Esophagus mucosa (tissue), 1 donor: ENCODE results near the gene MIEF2. TPM values are rescaled to one million over a fixed set of nuclear protein-coding genes. Genes with fewer than 3 reads are reported as not detected.
"Not testable (repeated sequence)": the region's sequence is repeated elsewhere in the genome, so short reads cannot be mapped to it uniquely, and the experiment has no call there.

Source experiments
- ATAC-seq: fragments of 200-7000 bp; cut with Tn5 transposase; one replicate; pipeline ENCODE4 v1.9.1; 2020
- total RNA-seq: library from RNA; stranded (reverse); gene quantifications from one replicate; pipeline ENCODE4 v1.2.4, GENCODE V29; 2023
- donor health status: DM: yes; HTN: yes; CAD: no.

MIEF2 gene, protein sequence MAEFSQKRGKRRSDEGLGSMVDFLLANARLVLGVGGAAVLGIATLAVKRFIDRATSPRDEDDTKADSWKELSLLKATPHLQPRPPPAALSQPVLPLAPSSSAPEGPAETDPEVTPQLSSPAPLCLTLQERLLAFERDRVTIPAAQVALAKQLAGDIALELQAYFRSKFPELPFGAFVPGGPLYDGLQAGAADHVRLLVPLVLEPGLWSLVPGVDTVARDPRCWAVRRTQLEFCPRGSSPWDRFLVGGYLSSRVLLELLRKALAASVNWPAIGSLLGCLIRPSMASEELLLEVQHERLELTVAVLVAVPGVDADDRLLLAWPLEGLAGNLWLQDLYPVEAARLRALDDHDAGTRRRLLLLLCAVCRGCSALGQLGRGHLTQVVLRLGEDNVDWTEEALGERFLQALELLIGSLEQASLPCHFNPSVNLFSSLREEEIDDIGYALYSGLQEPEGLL
- total RNA-seq = 6.3 TPM

DNA sequence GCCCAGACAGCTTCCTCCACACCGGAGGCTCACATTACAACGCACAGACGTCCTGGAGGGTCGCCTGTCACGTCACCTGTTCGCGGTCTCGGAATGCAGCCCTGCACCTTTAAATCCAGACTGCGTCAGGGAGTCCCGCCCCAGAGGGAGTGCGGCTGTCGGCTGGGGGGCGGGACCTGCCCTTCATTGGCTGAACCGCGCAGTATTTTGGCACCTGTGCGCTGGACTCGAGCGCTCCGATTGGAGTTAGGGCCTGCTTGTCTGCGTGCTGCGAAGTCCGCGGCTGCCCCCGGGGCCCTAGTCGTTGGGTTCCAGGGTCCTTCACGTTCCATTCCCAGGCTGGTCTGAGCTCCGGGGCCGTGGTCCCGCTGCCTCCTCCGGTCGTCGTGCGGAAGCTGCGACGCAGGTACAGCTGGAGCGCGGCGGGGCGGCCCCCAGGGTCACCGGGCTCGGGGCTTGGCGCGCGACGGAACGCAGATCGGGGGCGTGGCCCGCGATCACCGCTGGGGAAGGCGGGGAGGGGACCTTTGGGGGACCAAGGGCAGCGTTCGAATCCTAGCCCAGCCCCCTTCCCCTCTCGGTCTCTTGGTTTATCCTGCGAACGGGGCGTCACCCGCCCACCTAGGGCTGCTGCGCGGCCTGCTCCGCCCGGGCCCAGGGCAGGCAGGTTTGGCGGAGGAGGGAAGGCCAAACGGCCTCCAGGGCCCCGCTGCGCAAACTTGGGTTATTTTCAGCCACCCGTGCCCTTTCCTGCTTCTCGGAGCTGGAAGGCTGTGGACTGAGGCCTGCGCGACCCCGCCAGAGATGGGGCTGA lies at the start of gene MIEF2:
Gene MIEF2 (plus strand): TSS at position 331 of the 814 bp plus-strand sequence. CDS start 2,059 bp downstream, outside the sequence.
- ATAC-seq = peak; percentile 83

DNA sequence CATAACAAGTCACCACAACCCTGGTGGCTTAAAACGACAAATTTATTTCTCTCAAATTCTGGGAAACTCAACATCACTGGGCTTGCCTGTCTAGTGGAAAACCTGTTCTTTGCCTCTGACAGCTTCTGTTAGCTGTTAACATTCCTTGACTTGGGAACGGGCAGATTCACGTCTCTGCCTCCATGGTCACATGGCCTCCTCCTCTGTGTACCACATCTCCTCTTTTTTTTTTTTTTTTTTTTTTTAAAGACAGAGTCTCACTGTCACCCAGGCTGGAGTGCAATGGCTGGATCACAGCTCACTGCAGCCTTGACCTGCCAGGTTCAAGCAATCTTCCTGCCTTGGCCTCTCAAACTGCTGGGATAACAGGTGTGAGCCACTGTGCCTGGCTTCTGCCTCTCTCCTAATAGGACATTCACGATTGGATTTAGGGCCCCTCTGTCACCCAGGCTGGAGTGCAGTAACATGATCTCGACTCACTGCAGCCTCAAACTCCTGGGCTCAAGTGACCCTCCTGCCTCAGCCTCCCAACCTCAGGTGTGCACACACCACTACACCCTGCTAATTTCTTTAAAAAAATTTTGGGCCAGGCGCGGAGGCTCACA lies 46.7 kb upstream of the MIEF2 start:
- ATAC-seq = no peak

DNA sequence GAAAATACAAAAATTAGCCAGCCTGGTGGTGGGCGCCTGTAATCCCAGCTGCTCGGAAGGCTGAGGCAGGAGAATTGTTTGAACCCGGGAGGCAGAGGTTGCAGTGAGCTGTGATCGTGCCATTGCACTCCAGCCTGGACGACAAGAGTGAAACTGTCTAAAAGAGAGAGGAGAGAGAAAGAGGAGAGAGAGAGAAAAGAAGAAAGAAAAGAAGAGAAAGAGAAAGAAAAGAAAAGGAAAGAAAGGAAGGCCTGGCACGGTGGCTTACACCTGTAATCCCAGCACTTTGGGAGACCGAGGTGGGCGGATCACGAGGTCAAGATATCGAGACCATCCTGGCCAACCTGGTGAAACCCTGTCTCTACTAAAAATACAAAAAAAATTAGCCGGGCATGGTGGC lies 43.6 kb upstream of the MIEF2 start:
- ATAC-seq = not testable (repeated sequence)

DNA sequence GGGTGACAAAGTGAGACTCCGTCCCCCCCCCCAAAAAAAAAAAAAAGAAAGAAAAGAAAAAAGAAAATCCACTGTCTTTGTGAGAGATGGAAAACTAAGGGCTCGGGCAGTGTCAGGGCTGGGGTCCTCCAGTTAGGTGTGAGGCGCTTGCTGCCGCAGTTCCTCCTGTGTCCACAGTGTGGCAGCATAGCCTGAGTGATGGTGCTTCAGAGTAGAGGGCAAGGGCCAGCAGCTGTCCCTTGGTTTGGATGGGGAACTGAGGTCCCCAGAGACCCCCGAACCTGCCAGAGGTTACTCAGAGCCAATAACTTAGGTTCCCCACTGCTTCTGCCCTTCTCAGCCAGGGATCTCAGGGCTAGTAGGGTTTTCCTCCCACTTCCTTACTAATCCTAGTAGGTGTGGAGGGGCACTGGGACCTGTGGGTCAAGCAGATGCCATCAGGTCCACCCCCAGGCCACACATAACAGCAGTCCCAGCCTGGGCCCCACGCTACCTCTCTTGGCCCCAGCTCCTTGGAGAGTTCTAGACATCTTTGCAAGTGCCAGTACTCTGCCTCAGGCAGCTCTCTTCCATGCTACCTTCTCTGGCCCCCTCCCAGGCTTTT lies 42.9 kb upstream of the MIEF2 start:
- ATAC-seq = peak; percentile 78

DNA sequence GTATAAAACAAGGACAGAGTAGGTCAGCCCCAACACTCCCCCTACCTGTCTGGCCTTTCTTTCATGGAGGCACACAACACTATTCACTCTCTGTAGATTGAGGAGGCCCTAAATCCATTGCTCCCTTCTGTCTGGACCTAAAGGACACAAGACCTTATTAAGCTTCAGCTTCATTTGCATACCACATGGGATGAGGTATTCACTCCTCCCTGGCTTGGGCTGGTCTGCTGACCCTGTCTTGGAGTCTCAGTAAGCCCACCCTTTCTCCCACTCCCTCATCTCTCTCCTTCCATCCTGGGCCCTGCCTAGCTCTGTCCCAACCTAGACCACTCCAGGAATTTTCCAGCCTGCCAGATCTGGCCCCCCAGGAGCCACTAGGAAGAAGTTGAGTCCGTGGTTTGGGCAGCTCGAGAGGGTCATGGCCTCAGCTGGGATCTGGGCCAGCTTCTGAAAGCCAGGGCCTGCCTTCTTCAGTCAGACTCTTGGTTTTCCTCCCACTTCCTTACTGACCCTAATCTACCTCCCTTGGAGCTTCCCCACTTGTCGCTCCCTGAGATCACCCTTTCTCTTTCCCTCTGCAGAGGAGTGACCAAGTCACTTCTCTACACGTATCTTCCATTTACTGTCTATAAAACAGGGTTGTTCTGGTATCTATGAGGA lies 41.6 kb upstream of the MIEF2 start:
- ATAC-seq = no peak

DNA sequence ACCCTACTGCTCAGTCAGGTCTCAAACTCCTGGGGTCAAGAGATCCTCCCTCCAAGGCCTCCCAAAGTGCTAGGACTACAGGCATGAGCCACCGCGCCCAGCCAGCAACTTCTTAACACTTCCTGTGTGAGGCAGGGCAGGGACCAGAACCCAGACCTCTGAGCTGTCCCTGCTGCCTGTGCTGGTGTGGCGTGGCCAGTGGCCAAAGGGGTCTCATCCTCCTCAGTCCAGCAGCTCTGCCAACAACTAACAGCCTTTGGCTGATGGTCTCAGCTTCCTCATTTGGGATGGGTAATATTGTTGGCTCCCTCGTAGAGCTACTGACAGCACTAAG lies 36.4 kb upstream of the MIEF2 start:
- no peak for ATAC-seq

DNA sequence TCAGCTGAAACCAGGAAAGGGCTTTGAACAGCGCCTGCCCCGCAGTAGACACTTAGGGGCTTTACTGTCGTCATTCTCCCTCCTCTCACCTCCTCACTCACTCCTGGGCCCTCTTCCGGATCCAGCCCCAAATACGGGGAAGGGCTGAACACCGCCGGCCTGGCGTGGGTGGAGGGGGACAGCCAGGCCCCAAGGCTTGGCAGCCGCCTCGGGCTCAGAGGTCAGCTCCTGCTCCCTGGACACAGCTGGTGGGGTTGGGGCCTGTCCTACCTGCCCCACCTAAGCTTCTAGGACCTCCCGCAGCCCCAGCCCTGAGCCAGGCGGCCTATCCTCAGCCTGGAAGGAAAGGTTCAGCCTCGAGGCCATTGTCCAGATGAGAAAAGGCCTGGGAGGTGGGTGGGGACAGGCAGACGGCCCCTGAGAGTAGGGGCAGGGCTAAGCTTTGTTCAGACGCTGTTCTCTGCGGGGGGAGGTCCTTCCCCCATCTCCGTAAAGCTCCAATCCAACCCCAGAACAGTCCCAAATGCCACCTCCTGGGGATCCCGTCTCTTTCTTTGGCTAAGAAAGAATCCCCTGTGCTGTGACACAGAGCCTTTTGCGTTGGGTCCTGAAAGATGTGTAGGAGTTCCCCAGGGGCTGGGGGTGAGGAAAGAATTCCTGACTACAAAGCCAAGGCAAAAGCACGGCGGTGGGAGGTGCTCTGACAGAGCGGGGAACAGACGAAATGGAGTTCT lies 35.9 kb upstream of the MIEF2 start:
- no peak for ATAC-seq

DNA sequence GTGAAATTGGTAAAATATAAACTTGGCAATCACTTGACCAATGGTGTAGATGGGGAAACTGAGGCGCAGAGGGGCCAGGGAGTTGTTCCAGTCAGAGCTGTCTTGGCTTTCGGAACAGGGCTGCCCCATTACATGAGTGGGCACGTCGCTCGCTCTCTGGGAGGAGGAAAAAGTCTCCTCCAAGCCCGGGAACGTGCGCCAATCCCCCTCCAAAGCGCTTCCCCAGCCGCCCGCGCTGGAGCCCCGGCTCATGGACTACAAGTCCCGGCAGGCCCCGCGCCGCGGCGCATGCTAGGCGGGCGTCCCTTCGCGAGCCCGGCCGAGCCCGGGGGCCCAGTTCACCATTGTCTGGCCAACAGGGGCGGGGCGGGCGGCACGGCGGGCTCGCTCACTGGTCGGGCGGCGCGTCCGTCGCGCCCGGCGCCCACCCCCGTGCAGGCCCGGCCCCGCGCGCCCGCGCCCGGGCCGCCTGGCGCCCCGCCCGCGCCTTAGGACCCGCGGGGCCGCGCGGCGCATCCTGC lies 35.3 kb upstream of the MIEF2 start, which contains the start of gene LLGL1:
Gene LLGL1 (plus strand): TSS at position 515 of the 521 bp plus-strand sequence. CDS start 48 bp downstream, outside the sequence.
- peak; percentile 93 for ATAC-seq

DNA sequence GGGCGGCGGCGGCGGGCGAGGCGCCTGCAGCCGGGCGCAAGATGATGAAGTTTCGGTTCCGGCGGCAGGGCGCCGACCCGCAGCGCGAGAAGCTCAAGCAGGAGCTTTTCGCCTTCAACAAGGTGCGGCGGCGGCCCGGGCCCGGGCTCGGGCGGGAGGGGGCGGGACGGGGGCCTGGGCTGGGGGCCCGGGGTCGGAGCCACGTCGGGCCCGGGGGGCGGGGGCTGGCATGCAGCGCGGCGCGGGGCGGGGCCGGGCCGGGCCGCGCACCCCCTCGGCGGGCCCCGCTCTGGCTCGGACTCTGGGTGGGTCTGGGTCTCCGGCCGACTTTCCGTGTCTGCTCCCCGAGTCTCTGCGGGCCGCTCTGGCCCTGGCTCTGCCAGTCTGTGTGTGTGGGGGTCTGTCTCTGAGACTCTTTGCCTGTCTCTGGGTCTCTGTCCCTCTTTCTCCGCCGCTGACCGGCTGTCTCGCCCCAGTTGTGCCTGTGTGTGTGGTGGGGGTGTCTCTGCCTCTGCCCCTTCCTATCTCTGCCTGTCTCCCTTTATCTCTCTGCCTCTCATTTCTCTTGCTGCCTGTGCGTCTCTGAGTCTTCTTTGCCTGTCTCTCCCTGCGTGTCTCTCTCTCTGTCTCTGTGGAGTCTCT lies 34.7 kb upstream of the MIEF2 start:
- peak; percentile 3 for ATAC-seq

DNA sequence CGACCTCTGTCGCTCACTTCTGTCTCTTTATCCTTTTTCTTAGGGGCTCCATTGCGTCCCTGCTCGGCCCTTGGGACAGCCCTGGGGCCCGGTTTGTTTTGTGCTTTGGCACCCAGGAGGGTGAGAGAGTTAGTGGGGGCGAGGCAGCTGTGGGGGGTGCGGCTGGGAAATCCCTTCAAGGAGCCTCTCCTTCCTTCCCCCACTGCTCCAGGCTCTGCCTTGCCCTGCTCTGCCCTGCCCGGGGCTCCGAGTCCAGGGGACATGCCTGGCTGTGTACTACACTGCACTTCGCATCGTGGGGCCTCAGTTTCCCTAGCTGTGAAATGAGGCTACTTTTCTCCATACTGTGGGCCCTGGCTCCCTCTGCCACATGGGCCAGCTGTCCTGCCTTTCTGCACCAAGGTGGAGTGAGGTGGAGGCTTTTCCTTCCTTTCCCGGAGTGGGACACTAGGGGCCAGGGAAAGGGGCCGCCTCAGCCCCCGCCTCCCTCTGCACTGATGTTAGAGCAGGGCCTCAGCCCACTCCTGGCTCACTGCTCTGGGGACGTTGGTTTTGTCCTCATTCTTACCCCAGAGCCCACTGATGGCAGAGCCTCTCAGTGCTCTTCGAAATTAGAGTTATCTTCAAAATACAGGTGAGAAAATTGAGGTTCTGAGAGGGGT lies 34.0 kb upstream of the MIEF2 start:
- peak; percentile 5 for ATAC-seq

DNA sequence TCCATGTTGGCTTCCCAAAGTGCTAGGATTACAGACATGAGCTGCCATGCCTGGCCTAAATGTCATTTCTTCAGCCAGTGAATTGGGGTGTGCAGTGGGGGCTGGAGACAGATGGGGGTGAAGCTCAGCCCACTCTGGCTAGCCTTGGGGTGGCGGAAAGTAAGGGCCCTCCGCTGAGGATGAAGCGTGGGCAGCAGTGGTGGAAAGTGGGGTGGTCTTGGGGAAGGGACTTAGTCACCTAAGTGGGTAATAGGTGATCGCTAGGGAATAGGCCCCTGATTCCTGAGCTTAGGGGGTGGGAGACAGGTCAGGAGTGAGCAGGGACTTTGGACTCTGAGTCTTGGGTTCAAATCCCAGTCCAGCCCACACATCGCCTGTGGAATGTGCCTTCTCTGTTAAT lies 32.8 kb upstream of the MIEF2 start:
- ATAC-seq = no peak

DNA sequence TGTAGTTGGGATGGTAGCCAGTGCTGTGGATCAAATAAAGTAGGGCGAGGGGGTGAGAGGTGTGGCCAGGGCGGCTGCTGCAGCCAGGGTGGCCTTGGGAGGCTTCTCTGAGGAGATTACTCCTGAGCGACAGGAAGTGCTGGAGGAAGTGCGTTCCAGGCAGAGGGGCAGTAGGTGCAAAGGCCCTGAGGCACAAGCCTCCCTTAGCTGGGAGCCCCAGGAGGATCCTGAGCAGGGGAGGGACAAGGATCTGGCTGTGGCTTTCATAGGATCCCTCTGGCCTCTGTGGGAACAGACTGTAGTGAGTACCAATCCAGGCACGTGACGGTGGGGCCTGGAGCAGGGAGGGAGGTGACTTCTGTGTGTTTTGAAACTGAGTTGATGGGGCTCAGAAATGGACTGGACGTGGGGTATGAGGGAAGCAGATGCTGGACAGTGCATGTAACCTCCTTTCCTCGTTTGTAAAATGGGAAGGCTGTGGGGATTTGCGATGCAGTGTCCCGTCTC lies 32.2 kb upstream of the MIEF2 start:
- no peak for ATAC-seq

DNA sequence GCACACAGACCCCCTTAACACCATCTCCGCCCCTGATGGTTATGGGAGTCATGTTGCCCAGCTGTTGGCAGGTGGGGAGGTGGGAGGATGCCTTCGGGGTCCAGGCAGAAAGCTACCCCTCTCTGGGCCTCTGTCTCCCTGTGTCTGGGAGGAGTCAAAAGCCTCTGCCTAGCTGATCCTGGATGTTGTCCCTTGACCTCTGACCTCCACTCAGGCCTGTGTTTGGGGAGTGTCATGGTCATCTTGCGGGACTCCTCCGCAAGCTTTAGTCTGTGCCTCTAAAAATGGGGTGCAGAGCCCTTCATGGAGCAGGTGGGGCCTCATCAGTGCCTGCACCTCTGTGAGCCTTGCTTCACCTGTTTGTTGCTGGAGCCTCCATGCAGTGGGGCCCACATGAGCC lies 31.2 kb upstream of the MIEF2 start:
- ATAC-seq = no peak

DNA sequence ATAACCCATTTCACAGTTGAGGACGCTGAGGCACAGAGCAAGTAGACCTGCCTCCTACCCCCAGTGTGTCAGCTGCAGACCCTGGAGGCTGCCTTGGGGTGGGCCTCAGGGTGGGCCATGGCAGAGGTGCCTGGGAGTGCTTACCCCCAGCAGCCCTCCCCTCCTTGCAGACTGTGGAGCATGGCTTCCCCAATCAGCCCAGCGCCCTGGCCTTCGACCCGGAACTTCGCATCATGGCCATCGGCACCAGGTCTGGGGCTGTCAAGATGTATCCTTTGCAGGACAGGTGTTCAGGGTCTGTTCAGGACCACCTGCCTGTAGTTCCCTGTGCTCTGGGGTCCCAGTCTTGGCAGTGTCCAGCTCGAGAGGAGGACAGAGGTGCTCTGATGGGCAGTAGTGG lies 30.7 kb upstream of the MIEF2 start:
- no peak for ATAC-seq

DNA sequence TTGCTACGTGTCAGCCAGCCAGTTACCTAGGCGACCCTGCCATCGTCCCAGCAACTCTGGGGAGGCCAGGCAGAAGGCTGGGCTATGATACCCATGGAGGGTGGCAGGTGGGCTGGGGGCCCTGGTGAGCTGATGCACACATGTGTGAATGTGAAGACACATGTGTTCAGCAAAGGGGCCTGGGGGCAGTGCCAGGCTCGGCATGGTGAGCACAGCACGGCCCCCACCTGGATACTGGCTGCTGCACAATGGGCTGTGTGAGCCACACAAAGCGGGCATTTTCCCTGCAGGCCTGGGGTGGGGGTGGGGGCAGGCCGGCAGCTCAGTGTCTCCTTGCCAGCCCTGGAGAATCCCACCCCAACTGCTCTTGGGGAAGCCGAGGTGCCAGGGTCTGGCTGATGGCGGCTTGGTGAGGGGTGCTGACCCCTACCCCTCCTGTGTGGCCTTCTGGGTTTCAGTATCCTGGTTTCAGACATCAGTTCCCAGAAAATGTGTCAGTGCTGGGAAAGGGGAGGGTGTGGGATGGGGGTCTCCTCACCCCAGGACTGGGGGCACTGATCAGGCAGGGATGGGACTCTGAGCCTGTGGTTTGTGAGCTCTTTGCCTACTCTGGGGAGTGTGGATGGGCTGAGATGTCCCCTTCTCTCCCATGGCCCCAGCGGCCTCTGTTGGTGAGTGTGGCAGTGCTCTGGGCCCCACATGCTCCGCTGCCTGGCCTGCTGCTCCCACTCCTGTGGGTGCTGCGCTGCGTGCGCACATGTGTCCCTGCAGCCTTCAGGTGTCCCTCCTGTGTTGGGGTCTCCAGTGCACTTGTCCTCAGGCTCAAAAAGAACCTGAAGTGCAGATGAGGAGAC lies 29.9 kb upstream of the MIEF2 start:
- ATAC-seq = no peak

DNA sequence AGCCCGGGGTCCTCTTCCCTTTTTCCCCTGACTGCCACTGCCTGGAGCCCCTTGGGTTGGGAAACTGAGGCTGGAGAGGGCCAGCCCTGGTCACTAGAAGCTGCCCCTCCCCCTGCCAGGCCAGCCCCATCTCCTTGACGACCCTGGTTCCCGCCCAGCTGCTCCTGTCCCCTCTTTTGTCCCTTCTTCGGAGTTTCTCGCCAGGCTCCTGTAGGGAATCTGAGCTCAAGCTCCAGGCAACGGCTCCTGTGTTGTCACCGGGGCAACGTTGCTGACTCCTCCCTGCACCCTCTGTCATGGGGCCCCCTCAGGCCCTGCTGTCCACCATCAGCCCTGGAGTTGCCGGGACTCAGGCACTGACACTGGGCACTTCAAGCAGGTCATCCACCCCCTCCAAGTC lies 29.3 kb upstream of the MIEF2 start:
- ATAC-seq = no peak

DNA sequence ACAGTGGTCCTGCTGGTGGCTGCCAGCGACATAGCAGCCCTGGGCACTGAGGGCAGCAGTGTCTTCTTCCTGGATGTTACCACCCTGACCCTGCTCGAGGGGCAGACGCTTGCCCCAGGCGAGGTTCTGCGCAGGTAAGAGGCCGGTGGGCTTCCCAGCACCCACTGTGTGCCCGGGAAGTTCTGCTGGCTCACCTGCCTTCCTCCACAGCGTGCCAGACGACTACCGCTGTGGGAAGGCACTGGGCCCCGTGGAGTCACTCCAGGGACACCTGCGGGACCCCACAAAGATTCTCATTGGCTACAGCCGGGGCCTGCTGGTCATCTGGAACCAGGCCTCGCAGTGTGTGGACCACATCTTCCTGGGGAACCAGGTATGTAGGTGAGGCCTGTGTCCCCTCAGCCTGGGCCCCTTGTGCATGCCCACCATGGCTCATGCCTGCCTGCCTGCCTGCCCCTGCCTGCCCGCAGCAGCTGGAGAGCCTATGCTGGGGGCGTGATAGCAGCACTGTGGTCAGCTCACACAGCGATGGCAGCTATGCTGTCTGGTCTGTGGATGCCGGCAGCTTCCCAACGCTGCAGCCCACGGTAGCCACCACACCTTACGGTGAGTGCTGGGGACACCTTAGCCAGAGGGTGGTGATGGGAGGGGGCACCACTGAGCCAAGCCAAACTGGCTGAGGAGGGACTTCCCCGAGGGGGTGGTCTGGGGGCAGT lies 26.5 kb upstream of the MIEF2 start:
- no peak for ATAC-seq

DNA sequence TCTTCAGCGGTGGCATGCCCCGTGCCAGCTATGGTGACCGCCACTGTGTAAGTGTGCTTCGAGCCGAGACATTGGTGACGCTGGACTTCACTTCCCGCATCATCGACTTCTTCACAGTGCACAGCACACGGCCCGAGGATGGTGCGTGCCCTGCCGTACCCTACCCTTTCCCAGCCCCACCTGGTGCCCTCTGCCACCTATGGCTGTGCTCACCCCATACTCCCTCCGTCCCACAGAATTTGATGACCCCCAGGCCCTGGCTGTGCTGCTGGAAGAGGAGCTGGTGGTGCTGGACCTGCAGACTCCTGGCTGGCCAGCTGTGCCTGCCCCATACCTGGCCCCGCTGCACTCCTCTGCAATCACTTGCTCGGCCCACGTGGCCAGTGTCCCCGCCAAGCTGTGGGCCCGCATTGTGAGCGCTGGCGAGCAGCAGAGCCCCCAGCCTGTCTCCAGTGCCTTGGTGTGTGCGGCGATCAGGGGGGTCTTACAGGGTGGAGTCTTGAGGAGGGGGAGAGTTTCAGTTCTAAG lies 25.5 kb upstream of the MIEF2 start:
- ATAC-seq = no peak
